CD4-positive, alpha-beta T cell treated with Interleukin-2 at 100 ng/mL for 4 hours (primary cell): ENCODE measurements around the gene DAGLB.
"Not testable (repeated sequence)": the region's sequence is repeated elsewhere in the genome, so short reads cannot be mapped to it uniquely, and the experiment has no call there.

Experiments
- DNase-seq: peaks from one replicate; pipeline ENCODE4 v3.0.0-alpha.2; 2020; ENCODE audit warnings: low spot score

Gene DAGLB

DNA sequence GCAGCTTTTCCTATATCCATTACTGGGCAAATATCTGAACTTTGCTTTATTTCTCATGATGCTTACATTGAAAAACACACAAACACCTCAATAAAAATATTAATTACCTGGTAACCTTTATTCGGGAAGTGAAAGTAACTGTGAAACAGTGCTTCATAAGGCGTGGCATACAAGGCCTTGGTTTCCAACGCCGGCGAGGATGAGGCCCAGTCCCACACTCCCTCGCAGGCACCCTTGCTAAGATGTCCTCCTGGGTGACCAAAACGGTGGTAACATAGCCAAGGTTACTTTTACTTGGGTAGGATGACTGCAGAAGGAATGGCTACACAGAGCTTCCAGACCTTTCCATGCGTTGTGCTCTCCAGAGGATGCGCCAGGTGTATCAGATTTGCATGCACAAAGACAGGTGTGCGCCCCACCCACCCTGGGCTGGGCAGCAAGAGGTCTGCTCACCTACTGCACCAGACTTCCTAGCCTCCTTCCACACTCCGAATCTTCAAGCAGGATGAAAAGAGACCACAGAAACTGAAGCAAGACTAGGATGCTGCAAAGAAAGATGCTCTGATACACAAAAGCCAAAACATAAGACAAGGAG is 13.3 kb upstream of the DAGLB start:
- DNase-seq = no peak

DNA sequence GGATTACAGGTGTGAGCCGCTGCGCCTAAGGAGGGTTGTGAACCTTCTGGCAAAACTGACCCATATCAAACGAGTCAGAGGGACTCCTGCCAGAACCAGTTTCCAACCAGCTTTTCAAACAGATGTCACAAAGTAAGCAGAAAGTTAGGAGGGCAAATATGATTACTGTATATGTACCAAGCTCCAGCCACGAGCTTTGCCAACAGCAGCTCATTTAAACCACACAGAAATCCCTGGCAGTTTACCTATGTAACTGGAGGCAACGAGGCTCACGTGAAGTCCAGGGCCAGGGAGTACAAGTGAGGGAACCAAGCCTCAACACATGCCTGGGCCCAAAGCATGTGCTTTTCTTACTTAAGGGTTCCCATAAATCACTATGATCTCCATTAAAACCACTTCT is 12.5 kb upstream of the DAGLB start:
- DNase-seq = no peak

- not testable (repeated sequence) for DNase-seq
Measured at GRCh38 chr7:6458676-6459075, 10.9 kb upstream of the DAGLB start.

- DNase-seq = no peak
Measured at GRCh38 chr7:6453734-6454133, 6.0 kb upstream of the DAGLB start.

DNA sequence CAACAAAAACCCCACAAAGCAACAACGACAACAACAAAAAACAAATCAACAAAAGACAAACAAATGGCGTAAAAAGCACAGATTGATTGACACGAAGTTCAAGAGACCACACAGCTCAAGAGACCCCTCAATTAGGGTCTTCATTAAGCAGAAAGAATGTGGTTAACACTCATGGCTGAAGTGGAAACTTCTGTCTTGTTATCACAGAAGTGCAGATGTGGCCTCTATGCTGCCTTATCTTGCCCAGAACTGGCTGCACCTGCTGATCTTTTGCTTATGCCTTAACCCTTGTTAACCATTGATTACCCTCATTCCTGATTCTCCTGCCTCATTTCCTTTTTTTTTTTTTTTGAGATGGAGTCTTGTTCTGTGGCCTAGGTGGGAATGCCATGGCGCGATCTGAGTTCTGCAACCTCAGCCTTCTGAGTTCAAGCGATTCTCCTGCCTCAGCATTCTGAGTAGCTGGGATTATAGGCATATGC is 3.5 kb upstream of the DAGLB start:
- DNase-seq = no peak

- not testable (repeated sequence) for DNase-seq
Measured at GRCh38 chr7:6450591-6450990, 2.8 kb upstream of the DAGLB start.

DNA sequence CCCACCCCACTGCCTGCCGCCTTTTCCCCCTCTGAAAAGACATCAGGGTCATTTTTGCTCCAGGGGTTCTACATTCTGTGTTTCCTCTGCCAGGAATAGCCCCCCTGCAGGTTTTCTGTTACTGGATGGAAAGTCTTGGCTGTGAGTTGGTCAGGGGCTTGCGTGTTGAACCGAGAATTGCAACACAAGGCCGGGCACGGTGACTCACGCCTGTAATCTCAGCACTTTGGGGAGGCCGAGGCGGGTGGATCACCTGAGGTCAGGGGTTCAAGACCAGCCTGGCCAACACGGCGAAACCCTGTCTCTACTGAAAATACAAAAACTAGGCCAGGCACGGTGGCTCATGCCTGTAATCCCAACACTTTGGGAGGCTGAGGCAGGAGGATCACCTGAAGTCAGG is 2.1 kb upstream of the DAGLB start:
- DNase-seq = not testable (repeated sequence)

- DNase-seq = no peak
Measured at GRCh38 chr7:6448943-6449543, 1.3 kb upstream of the DAGLB start.

- peak; percentile 28 for DNase-seq
Measured at GRCh38 chr7:6446838-6447580, 745 bp downstream of the DAGLB start.

DNA sequence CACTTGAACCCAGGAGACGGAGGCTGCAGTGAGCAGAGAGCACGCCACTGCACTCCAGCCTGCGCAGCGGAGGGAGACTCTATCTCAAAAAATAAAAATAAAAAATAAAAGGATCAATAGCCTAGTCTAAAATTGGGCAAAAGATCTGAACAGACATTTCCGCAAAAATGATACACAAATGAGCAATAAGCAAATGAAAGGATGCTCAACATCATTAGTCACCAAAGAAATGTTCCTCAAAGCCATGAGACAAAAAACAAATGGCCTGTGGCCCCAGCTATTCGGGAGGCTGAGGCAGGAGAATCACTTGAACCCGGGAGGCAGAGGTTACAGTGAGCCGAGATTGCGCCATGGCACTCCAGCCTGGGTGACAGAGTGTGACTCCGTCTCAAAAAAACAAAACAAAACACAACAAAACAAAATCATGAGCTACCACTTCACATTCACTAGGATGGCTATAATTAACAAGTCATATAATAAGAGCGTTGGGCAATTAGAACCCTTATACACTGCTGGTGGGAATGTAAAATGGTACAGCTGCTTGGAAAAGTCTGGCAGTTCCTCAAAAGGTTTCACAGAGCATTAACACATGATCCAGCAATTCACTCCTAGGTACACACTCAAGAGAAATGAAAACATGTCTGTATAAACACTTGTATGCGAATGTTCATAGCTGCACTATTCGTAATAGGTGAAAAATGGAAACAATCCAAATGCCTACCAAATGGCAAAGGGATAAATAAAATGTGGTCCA is 3.1 kb downstream of the DAGLB start:
- DNase-seq = no peak

- DNase-seq = no peak
Measured at GRCh38 chr7:6443372-6443941, 4.3 kb downstream of the DAGLB start.

DNA sequence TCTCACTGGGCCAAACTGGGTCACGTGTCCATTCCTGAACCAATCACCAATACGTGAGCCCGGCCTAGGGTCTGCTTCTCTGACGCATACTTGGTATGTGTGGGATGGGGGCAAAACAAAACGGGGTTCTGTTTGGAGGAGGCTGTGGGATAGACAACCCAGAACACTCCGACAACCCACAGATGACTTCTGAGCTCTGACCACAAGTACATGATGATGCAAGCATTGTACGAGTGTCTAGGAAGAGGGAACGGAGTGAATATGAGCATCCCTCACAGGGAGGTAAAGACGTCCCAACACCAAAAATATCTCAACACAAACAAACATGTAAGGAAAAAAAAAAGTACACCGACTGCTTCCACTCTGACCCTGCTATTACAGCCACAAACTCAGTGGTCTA is 5.6 kb downstream of the DAGLB start:
- no peak for DNase-seq

DNA sequence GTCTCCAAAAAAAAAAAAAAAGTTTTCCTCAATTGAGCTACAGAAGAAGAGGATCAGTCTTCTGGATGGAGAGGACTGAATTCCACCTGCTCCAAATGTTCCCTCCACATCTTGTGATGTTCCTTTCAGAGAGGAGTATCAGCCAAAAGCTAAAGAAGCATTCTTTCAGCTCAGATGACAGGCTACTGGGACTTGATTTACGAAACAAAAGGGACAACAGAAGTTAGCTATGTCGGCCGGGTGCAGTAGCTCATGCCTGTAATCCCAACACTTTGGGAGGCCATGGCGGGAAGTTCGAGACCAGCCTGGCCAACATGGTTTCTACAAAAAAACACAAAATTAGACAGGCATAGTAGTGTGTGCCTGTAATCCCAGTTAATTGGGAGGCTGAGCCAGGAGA is 7.4 kb downstream of the DAGLB start:
- no peak for DNase-seq

DNA sequence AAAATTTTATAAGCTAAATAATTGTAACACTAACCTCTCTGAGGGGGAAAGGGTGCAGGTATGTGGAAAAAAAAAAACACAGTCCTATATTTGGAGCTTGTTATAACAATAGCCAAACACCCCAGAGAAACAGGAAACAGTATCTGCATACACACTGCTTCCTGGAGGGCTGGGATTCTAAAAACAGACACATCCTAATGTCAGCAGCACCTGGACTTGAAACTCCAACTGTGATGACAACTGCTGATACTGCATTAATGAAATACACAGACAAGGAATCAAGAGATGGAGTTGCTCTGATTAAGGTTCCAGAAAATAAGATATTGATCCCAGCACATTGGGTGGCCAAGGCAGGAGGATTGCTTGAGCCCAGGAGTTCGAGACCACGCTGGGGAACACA is 9.3 kb downstream of the DAGLB start:
- no peak for DNase-seq

- no peak for DNase-seq
Measured at GRCh38 chr7:6437251-6437650, 10.5 kb downstream of the DAGLB start.

DNA sequence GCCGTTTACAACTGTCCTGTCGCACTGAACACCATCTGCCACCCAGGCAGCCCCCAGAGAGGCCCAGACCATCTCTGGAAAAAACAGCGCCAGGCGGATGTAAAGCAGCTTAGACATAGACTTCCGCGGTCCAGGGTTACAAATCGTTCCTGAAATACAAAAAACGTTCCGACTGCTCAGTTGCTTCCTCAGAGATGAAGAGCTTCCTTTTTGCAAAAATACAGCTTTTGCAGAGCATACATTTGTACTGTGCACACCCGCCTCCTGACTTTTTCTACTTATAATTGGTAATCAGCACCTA is 11.4 kb downstream of the DAGLB start:
- DNase-seq = peak; percentile 12

DNA sequence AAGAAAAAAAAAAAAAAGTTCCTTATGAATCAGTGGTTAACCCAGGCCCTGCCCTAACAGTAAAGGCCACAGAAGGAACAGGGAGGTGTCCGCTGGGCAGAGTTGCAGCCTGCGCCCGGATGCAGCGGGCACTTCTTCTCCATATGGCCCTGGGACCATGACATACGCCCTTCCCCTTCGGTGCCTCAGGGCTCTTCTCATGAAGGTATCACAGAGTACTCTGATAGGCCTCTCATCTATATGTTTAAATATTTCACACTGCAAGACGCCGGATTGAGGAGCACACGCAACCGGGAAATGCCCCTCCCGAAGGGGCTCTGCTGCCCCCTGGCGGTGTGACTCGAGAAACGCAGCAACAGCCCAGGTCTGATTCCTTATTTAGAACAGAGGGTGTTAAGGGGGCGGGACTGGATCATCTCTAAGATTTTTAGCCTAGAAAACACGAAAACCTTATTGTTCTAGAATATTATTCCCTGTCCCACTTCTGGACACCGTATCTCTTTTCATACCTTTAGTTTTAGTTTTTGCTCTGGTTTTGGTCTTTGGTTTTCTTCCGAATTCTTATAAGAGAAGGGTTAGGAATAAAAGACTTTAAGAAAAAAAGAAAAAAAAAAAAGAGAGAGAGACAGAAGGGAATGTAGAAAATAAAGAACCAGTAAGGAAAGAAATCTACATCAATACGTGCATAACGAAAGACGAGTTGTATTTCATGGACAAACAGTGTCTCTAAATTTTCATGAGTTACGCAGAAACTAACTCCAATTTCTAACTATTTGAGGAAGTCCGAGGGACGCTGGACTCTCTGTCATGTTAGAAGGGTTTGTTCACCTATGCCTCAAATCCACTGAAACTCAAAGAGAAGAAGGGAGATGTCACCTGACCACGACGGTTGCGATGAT is 12.0 kb downstream of the DAGLB start:
- peak; percentile 90 for DNase-seq

GRCh38 chr7:6433784-6434615 is 13.8 kb downstream of the DAGLB start:
- DNase-seq = no peak

DNA sequence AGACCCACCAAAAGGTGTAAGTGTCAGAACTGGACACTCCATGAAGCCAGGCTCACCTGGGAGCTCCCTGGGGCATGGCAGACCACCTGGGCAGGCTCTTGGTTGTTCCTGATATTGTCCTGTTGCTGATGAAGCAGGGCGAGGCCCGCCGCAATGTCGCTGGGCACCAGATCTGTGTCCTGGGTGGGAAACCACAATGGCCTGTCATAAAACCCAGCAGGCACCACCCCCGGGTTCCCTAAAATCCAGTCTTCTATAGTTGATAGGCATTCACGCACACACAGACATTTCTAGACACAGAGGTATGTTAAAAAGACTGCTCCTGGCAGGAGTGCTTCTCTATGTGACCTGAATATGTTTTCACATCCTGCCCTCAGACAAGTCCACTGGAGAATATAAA is 15.0 kb downstream of the DAGLB start:
- DNase-seq = no peak

- DNase-seq = no peak
Measured at GRCh38 chr7:6430974-6431373, 16.8 kb downstream of the DAGLB start.
